Testis (tissue), 3 donors: ENCODE data around the gene GPC3. TPM values are rescaled to one million over a fixed set of nuclear protein-coding genes. Genes with fewer than 3 reads are reported as not detected.

Experiments used
- DNase-seq: peaks from one replicate; pipeline ENCODE4 v3.0.0-alpha.2; 2019
- H3K27ac ChIP-seq, 2 donors: fragments of 200-600 bp; sonication (generic); one replicate each; pipeline ENCODE4 v1.5.1; 2019
- H3K27me3 ChIP-seq: fragments of 200-600 bp; sonication (generic); one replicate; pipeline ENCODE4 v1.5.1; 2019
- H3K36me3 ChIP-seq: fragments of 200-600 bp; sonication (generic); one replicate; pipeline ENCODE4 v1.5.1; 2017; ENCODE audit warnings: low read depth; ENCODE audit errors: missing control alignments
- H3K4me1 ChIP-seq: fragments of 200-600 bp; sonication (generic); one replicate; pipeline ENCODE4 v1.5.1; 2019
- H3K4me3 ChIP-seq, 2 donors: fragments of 200-600 bp; sonication (generic); one replicate each; pipeline ENCODE4 v1.5.1; 2017 to 2019
- H3K9me3 ChIP-seq: fragments of 200-600 bp; sonication (generic); one replicate; pipeline ENCODE4 v1.5.1; 2017
- POLR2A ChIP-seq: fragments of 450-650 bp; IDR thresholded peaks from one replicate; pipeline ENCODE4 v1.6.1; 2017; ENCODE audit warnings: antibody characterized with exemption, mild to moderate bottlenecking, moderate library complexity
- WGBS, 2 donors: methylation state at CpG; one replicate each; pipeline ENCODE4 v1.1.5; 2018; 5-methylcytosine and 5-hydroxymethylcytosine counted together
- intact Hi-C: fragments of 100-400 bp; cut with DNase I; formaldehyde crosslinking; loops from one replicate; pipeline ENCODE4 v1.15.1; 2023; ENCODE audit warnings: low total_unique reads
- polyA plus RNA-seq: library from polyadenylated mRNA; stranded (reverse); fragments of 350-450 nt; fragmentation: Illumina TruSeq; extraction: RNeasy Lipid Tissue Mini Kit (QIAGEN cat#74804); gene quantifications from one replicate; pipeline ENCODE4 v1.2.3, GENCODE V29; 2014; ENCODE audit warnings: low read depth, low replicate concordance; ENCODE audit not compliant: insufficient read depth
- total RNA-seq, 2 donors: library from RNA; depleted of rRNA; stranded (reverse); fragments of >200 nt; gene quantifications; one replicate each; pipeline ENCODE4 v1.2.3, GENCODE V29; 2016
- TF ChIP-seq, protein P1 (sequence below), 3 experiments: fragments of 450-650 bp in 2 of 3; fragments of 200-600 bp in 1 of 3; sonication (generic) in 1 of 3; IDR thresholded peaks; one replicate each; pipeline ENCODE4 v1.5.1; 2016 to 2019; ENCODE audit warnings: antibody characterized with exemption in 3 of 3, mild to moderate bottlenecking in 2 of 3, moderate library complexity in 1 of 3

Gene GPC3
- total and polyA plus RNA-seq, 3 donors from 2014 or later: 4.9 to 12.9 (median 5.4) TPM

GRCh38 chrX:133523081-133523487 is 462.3 kb downstream of the GPC3 start:
- H3K36me3 ChIP-seq: no peaks in the 10 kb centered on the region
- no peak overlapping the region for H3K27ac ChIP-seq
- whole genome bisulfite sequencing, 2 donors: 60 to 86% methylated on average over 1 to 5 of the region's 5 CpGs
- no peak overlapping the region for H3K4me3 ChIP-seq
- no peaks in the 10 kb centered on the region for H3K4me1 ChIP-seq
- intact Hi-C loops: no loop called here
- no peaks in the 10 kb centered on the region for H3K27me3 ChIP-seq
- no peaks in the 10 kb centered on the region for H3K9me3 ChIP-seq
- no peak for TF ChIP-seq POLR2A
- TF ChIP-seq, protein P1, sequence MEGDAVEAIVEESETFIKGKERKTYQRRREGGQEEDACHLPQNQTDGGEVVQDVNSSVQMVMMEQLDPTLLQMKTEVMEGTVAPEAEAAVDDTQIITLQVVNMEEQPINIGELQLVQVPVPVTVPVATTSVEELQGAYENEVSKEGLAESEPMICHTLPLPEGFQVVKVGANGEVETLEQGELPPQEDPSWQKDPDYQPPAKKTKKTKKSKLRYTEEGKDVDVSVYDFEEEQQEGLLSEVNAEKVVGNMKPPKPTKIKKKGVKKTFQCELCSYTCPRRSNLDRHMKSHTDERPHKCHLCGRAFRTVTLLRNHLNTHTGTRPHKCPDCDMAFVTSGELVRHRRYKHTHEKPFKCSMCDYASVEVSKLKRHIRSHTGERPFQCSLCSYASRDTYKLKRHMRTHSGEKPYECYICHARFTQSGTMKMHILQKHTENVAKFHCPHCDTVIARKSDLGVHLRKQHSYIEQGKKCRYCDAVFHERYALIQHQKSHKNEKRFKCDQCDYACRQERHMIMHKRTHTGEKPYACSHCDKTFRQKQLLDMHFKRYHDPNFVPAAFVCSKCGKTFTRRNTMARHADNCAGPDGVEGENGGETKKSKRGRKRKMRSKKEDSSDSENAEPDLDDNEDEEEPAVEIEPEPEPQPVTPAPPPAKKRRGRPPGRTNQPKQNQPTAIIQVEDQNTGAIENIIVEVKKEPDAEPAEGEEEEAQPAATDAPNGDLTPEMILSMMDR (IDR thresholded peaks at IDR 0.05): no peak
- DNase-seq: no peak

- H3K4me3 ChIP-seq: no peak overlapping the region
- no peaks in the 10 kb centered on the region for H3K36me3 ChIP-seq
- no peaks in the 10 kb centered on the region for H3K9me3 ChIP-seq
- no peak overlapping the region for H3K27ac ChIP-seq
- DNase-seq: no peak
- 70 to 71% methylated on average over 3 of the region's 3 CpGs for WGBS, 2 donors
- H3K27me3 ChIP-seq: no peaks in the 10 kb centered on the region
- intact Hi-C loops: no loop called here
- TF ChIP-seq POLR2A: no peak
- TF ChIP-seq, protein P1 (IDR thresholded peaks at IDR 0.05): no peak
- H3K4me1 ChIP-seq: no peaks in the 10 kb centered on the region
These were observed 468.7 kb downstream of the GPC3 start for GRCh38 chrX:133516686-133517085.

- intact Hi-C loops: no loop called here
- Histone ChIP-seq H3K27me3 (no peaks in the 10 kb centered on the region), H3K36me3 (no peaks in the 10 kb centered on the region), H3K9me3 (no peaks in the 10 kb centered on the region), H3K27ac (no peak overlapping the region), H3K4me1 (no peaks in the 10 kb centered on the region), H3K4me3 (no peak overlapping the region)
- WGBS, 2 donors: 100% methylated on average over 1 of the region's 1 CpG
- no peak for DNase-seq
- TF ChIP-seq POLR2A: no peak
- TF ChIP-seq, protein P1 (IDR thresholded peaks at IDR 0.05): no peak
These were observed 470.9 kb downstream of the GPC3 start for GRCh38 chrX:133514486-133514885.

DNA sequence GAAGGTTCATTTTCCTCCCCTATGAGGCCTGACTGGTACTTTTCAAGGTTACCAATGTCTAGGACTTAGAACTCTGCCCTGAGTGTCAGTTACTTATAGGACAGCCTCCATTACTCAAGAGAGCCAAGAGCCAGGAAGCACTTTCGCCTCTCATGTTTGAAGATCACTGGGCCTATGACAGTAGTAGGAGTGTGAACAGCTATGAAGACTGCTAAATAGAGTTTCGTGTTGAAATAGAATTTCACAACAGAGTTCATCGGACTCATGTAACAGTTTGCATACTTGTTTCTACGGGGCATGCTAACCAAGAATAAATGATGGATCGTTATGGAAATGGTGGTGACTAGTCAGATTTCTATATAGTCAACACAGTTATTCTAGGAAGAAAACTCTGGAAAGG is 472.3 kb downstream of the GPC3 start:
- no peak for DNase-seq
- Histone ChIP-seq H3K27ac (no peak overlapping the region), H3K36me3 (no peaks in the 10 kb centered on the region), H3K4me3 (no peak overlapping the region), H3K9me3 (no peaks in the 10 kb centered on the region), H3K27me3 (no peaks in the 10 kb centered on the region), H3K4me1 (no peaks in the 10 kb centered on the region)
- TF ChIP-seq POLR2A: no peak
- TF ChIP-seq, protein P1 (IDR thresholded peaks at IDR 0.05): no peak
- 95 to 98% methylated on average over 5 of the region's 5 CpGs for WGBS, 2 donors
- intact Hi-C loops: no loop called here

DNA sequence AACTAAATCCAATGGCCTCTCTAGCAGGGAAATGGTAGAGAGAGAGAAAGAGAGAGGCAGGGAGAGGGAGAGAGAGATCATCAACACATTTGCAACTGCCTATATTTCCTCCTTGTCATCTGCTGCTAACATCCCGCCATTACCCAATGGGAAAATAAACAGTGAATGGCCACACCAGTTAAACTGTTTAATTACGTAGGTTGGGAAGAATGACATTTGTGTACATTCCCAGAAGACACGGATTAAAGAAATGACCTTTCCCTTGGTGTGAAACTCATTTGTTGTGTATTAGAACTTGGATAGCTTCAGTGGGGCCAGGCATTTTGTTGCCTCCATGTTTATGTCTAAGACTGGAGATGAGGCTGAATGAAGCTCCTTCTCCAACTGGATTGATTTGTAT is 474.4 kb downstream of the GPC3 start:
- Histone ChIP-seq H3K27me3 (no peaks in the 10 kb centered on the region), H3K4me1 (no peaks in the 10 kb centered on the region), H3K36me3 (no peaks in the 10 kb centered on the region), H3K27ac (no peak overlapping the region), H3K4me3 (no peak overlapping the region), H3K9me3 (no peaks in the 10 kb centered on the region)
- intact Hi-C loops: no loop called here
- no peak for DNase-seq
- no peak for TF ChIP-seq POLR2A
- TF ChIP-seq, protein P1 (IDR thresholded peaks at IDR 0.05): no peak
- 79 to 81% methylated on average over 3 of the region's 3 CpGs for WGBS, 2 donors
